SK-N-SH (cell line): Measurements from ENCODE around the gene GLRA1. TPM values are rescaled to one million over a fixed set of nuclear protein-coding genes. Genes with fewer than 3 reads are reported as not detected.

ENCODE experiments used
- CTCF ChIA-PET: fragments of 300-600, 350-600 bp; formaldehyde crosslinking; extraction: SDS; loops from one replicate; lab custom pipeline; 2021; lab: Yijun Ruan, JAX
- POLR2A ChIA-PET: fragments of 350-600 bp; sonication (Branson Sonifier 250); formaldehyde crosslinking; extraction: SDS; loops from one replicate; lab custom pipeline; 2020; ENCODE audit warnings: antibody characterized with exemption, inconsistent platforms; lab: Yijun Ruan, JAX
- DNase-seq: peaks from one replicate; pipeline ENCODE4 v3.0.0; 2012
- H2AFZ ChIP-seq: fragments of 200-600 bp; sonication (generic); 2 replicates; pipeline ENCODE4 v1.8.1; 2016; ENCODE audit warnings: antibody characterized with exemption, mild to moderate bottlenecking, low read depth
- H3F3A ChIP-seq: fragments of 200-600 bp; sonication (generic); replicated peaks from 2 replicates; pipeline ENCODE3; 2016; ENCODE audit warnings: antibody characterized with exemption, mild to moderate bottlenecking; ENCODE audit not compliant: insufficient read depth
- H3K27ac ChIP-seq, 2 experiments: fragments of 200-500 bp in 1 of 2; fragments of 200-600 bp in 1 of 2; sonication (Bioruptor generic) in 1 of 2; sonication (generic), shearing (Covaris generic) in 1 of 2; 2 replicates each; pipeline versions ENCODE4 v1.5.1 to v1.6.1; 2014 to 2016; ENCODE audit warnings: low read depth in 2 of 2, inconsistent platforms in 1 of 2, low read length in 1 of 2, mild to moderate bottlenecking in 1 of 2, mixed read lengths in 1 of 2
- H3K27me3 ChIP-seq: fragments of 200-600 bp; sonication (generic), shearing (Covaris generic); 2 replicates; pipeline ENCODE4 v1.6.1; 2016; ENCODE audit warnings: mixed run types; ENCODE audit not compliant: insufficient read depth
- H3K36me3 ChIP-seq, 2 experiments: fragments of 200-500 bp in 1 of 2; fragments of 200-600 bp in 1 of 2; sonication (Bioruptor generic) in 1 of 2; sonication (generic) in 1 of 2; replicated peaks in 1 of 2; 2 replicates each; pipeline versions ENCODE3 to v1.5.1; 2014 to 2016; ENCODE audit warnings: low read length in 1 of 2, mild to moderate bottlenecking in 1 of 2; ENCODE audit not compliant: insufficient read depth in 2 of 2, control insufficient read depth in 1 of 2
- H3K4me1 ChIP-seq, 2 experiments: fragments of 200-500 bp in 1 of 2; fragments of 200-600 bp in 1 of 2; sonication (Bioruptor generic) in 1 of 2; sonication (generic), shearing (Covaris generic) in 1 of 2; 2 replicates each; pipeline versions ENCODE4 v1.5.1 to v1.6.1; 2014 to 2016; ENCODE audit warnings: low read depth in 1 of 2, low read length in 1 of 2, mixed run types in 1 of 2; ENCODE audit not compliant: insufficient read depth in 2 of 2, control insufficient read depth in 1 of 2
- H3K4me2 ChIP-seq: fragments of 200-600 bp; sonication (generic), shearing (Covaris generic); 2 replicates; pipeline ENCODE4 v1.6.1; 2017; ENCODE audit warnings: mixed run types
- H3K4me3 ChIP-seq, 2 experiments: fragments of 200-500 bp in 1 of 2; fragments of 200-600 bp in 1 of 2; sonication (Bioruptor generic) in 1 of 2; sonication (generic), shearing (Covaris generic) in 1 of 2; 2 replicates each; pipeline versions ENCODE4 v1.5.1 to v1.8.1; 2014 to 2016; ENCODE audit warnings: low read depth in 2 of 2, inconsistent platforms in 1 of 2, low read length in 1 of 2, mild to moderate bottlenecking in 1 of 2, mixed read lengths in 1 of 2, moderate library complexity in 1 of 2
- H3K79me2 ChIP-seq: fragments of 200-600 bp; sonication (generic); 2 replicates; pipeline ENCODE4 v1.8.1; 2017; ENCODE audit warnings: mild to moderate bottlenecking; ENCODE audit not compliant: insufficient read depth
- H3K9ac ChIP-seq: fragments of 200-600 bp; sonication (generic); 2 replicates; pipeline ENCODE4 v1.6.1; 2017; ENCODE audit warnings: mixed run types
- H3K9me2 ChIP-seq: fragments of 200-600 bp; sonication (generic); 2 replicates; pipeline ENCODE4 v1.6.1; 2017; ENCODE audit warnings: mixed run types
- H3K9me3 ChIP-seq: fragments of 200-600 bp; sonication (generic); 2 replicates; pipeline ENCODE4 v1.6.1; 2017; ENCODE audit warnings: mixed run types, mild to moderate bottlenecking, moderate library complexity
- H4K20me1 ChIP-seq: fragments of 200-600 bp; sonication (generic); 2 replicates; pipeline ENCODE4 v1.6.1; 2017; ENCODE audit warnings: mild to moderate bottlenecking, mixed run types; ENCODE audit not compliant: insufficient read depth
- ELF1 ChIP-seq: IDR thresholded peaks from 2 replicates; pipeline ENCODE4 v1.4.0; 2012
- EP300 ChIP-seq, 2 experiments: IDR thresholded peaks; 2 replicates each; pipeline versions ENCODE4 v1.4.0 to v1.6.1; 2012; ENCODE audit warnings: borderline replicate concordance in 1 of 2, low read depth in 1 of 2, low read length in 1 of 2
- FOSL2 ChIP-seq: IDR thresholded peaks from 2 replicates; pipeline ENCODE4 v1.4.0; 2012; ENCODE audit warnings: low read depth, mild to moderate bottlenecking, moderate library complexity, borderline replicate concordance
- FOXM1 ChIP-seq: IDR thresholded peaks from 2 replicates; pipeline ENCODE4 v1.4.0; 2012; ENCODE audit warnings: low read depth, mild to moderate bottlenecking
- GABPA ChIP-seq: IDR thresholded peaks from 2 replicates; pipeline ENCODE4 v1.4.0; 2012; ENCODE audit warnings: low read depth, mild to moderate bottlenecking
- MEF2A ChIP-seq: IDR thresholded peaks from 2 replicates; pipeline ENCODE4 v1.4.0; 2012; ENCODE audit warnings: low read depth, borderline replicate concordance
- NFIC ChIP-seq: IDR thresholded peaks from 2 replicates; pipeline ENCODE4 v1.4.0; 2012; ENCODE audit warnings: borderline replicate concordance
- POLR2AphosphoS5 ChIP-seq: IDR thresholded peaks from 2 replicates; pipeline ENCODE4 v1.6.1; 2012; ENCODE audit warnings: low read depth, low read length
- RAD21 ChIP-seq: IDR thresholded peaks from 2 replicates; pipeline ENCODE4 v1.6.1; 2012; ENCODE audit warnings: mild to moderate bottlenecking, low read length
- REST ChIP-seq: IDR thresholded peaks from 2 replicates; pipeline ENCODE4 v1.6.1; 2012; ENCODE audit warnings: mild to moderate bottlenecking, low read depth, low read length, moderate library complexity
- RXRA ChIP-seq: IDR thresholded peaks from 2 replicates; pipeline ENCODE4 v1.4.0; 2012; ENCODE audit warnings: low read depth, mild to moderate bottlenecking, borderline replicate concordance
- SIN3A ChIP-seq: IDR thresholded peaks from 2 replicates; pipeline ENCODE4 v1.6.1; 2012; ENCODE audit warnings: low read depth, mild to moderate bottlenecking, low read length, moderate library complexity, borderline replicate concordance
- USF1 ChIP-seq: IDR thresholded peaks from 2 replicates; pipeline ENCODE4 v1.4.0; 2012; ENCODE audit warnings: low read depth, borderline replicate concordance
- whole genome bisulfite sequencing: methylation state at CpG from one replicate; pipeline ENCODE4 v1.1.6; 2017; ENCODE audit warnings: low lambda C conversion rate; 5-methylcytosine and 5-hydroxymethylcytosine counted together
- polyA plus RNA-seq, 3 experiments: library from polyadenylated mRNA; depleted of rRNA; stranded (reverse); fragments of >200 nt; gene quantifications; 2 replicates each; pipeline ENCODE4 v1.2.3, GENCODE V29; 2012
- TF ChIP-seq, protein P1 (sequence below): fragments of 150-350 bp; IDR thresholded peaks from 2 replicates; pipeline ENCODE4 v1.6.1; 2017; ENCODE audit warnings: antibody characterized with exemption, low read length, low read depth, borderline replicate concordance

Gene GLRA1
- polyA plus RNA-seq, 1 of the 3 experiments (the other 2 are of a cell fraction): not detected

- Histone ChIP-seq H3K9me2 (no peaks in the 10 kb centered on the region), H3K27me3 (no peaks in the 10 kb centered on the region), H3K9me3 (no peaks in the 10 kb centered on the region), H2AFZ (no peak overlapping the region), H3F3A (peaks cover 5% of the 10 kb centered on the region), H3K4me3 (no peak overlapping the region), H3K27ac (no peak overlapping the region), H3K36me3 (peaks cover 7 to 10% of the 10 kb centered on the region in 2 experiments), H3K79me2 (no peaks in the 10 kb centered on the region), H4K20me1 (no peaks in the 10 kb centered on the region), H3K4me1 (peaks cover 0 to 3% of the 10 kb centered on the region in 2 experiments; a peak in 1 of 4 replicates), H3K4me2 (no peak overlapping the region), H3K9ac (no peak overlapping the region)
- ChIA-PET POLR2A (no interaction called here), CTCF (interaction anchor here (1.5 kb wide), 1 partner anchor 321 kb away, joined by 4 read pairs; no protein-coding TSS in a partner anchor)
- TF ChIP-seq ELF1: no peak
- no peak for TF ChIP-seq MEF2A
- TF ChIP-seq USF1: no peak
- TF ChIP-seq POLR2AphosphoS5: no peak
- no peak for TF ChIP-seq RAD21
- TF ChIP-seq SIN3A: no peak
- no peak for TF ChIP-seq NFIC
- no peak for DNase-seq
- whole genome bisulfite sequencing: 96% methylated on average over 4 of the region's 4 CpGs
Measured at GRCh38 chr5:151822141-151822540, 102.5 kb downstream of the GLRA1 start.

DNA sequence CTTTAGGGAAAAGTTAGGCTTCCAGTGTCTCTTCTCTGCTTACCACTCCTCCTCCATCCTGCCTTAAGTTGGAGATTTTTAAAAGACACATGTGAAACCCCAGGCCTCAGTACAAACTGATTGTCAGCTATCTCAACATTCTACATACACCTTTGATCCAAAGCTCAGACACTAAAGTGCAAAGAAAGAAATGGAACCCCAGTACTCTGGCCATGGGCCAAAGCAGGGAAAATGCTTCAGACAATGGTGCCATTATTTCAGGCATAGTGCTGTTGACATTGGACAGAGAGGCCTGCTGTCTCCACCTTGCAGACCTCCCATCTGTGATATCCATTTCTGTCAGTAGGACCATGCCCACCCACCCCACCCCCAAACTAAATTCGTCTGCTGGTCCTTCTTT is 103.7 kb downstream of the GLRA1 start:
- Histone ChIP-seq H3K9me3 (no peaks in the 10 kb centered on the region), H3K4me3 (no peak overlapping the region), H3F3A (peaks cover 9% of the 10 kb centered on the region), H3K27ac (no peak overlapping the region), H4K20me1 (no peaks in the 10 kb centered on the region), H3K36me3 (peaks cover 9 to 19% of the 10 kb centered on the region in 2 experiments), H3K9me2 (no peaks in the 10 kb centered on the region), H3K79me2 (no peaks in the 10 kb centered on the region), H2AFZ (no peak overlapping the region), H3K9ac (no peak overlapping the region), H3K4me1 (peaks cover 0 to 3% of the 10 kb centered on the region in 2 experiments; a peak in 1 of 4 replicates), H3K4me2 (no peak overlapping the region), H3K27me3 (no peaks in the 10 kb centered on the region)
- no peak for DNase-seq
- WGBS: 96% methylated on average over 1 of the region's 1 CpG
- TF ChIP-seq POLR2AphosphoS5 (no peak), FOSL2 (no peak), RXRA (no peak), GABPA (no peak), REST (no peak), FOXM1 (no peak), SIN3A (no peak), EP300 (IDR thresholded peaks at IDR 0.05; ENCODE audit: borderline replicate concordance in 1 of 2, low read depth in 1 of 2, low read length in 1 of 2) (no peak)
- TF ChIP-seq, protein P1, sequence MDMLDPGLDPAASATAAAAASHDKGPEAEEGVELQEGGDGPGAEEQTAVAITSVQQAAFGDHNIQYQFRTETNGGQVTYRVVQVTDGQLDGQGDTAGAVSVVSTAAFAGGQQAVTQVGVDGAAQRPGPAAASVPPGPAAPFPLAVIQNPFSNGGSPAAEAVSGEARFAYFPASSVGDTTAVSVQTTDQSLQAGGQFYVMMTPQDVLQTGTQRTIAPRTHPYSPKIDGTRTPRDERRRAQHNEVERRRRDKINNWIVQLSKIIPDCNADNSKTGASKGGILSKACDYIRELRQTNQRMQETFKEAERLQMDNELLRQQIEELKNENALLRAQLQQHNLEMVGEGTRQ: no peak
- POLR2A ChIA-PET: no interaction called here
- CTCF ChIA-PET: interaction anchor here (0.6 to 5.2 kb wide), 2 partner anchors 135 to 322 kb away, joined by 3 to 28 read pairs; no protein-coding TSS in a partner anchor
